Gastrocnemius medialis (tissue), 4 donors: ENCODE results near the gene RHOU. TPM values are rescaled to one million over a fixed set of nuclear protein-coding genes. Genes with fewer than 3 reads are reported as not detected.

Source experiments
- ATAC-seq, 2 donors: fragments of 150-250 bp; one replicate each; pipeline ENCODE4 v1.9.1; 2016
- DNase-seq, 2 donors: peaks; one replicate each; pipeline ENCODE4 v3.0.0-alpha.2; 2019
- H3K27ac ChIP-seq, 4 donors: fragments of 200-600 bp; sonication (generic); 1 replicate in 1 of 4; 2 replicates in 3 of 4; pipeline ENCODE4 v1.5.1; 2016 to 2018; ENCODE audit warnings: mild to moderate bottlenecking in 2 of 4, moderate library complexity in 1 of 4
- H3K27me3 ChIP-seq, 3 donors: fragments of 200-600 bp; sonication (generic) in 2 of 3; 1 replicate in 1 of 3; 2 replicates in 2 of 3; pipeline versions ENCODE4 v1.5.1 to v1.6.0; 2016 to 2019; ENCODE audit warnings: mild to moderate bottlenecking in 1 of 3, moderate library complexity in 1 of 3
- H3K36me3 ChIP-seq, 2 donors: fragments of 200-600 bp; sonication (generic) in 1 of 2; one replicate each; pipeline ENCODE4 v1.5.1; 2017 to 2018
- H3K4me1 ChIP-seq, 2 donors: fragments of 200-600 bp; sonication (generic) in 1 of 2; one replicate each; pipeline ENCODE4 v1.5.1; 2016 to 2017; ENCODE audit warnings: mild to moderate bottlenecking in 2 of 2
- H3K4me3 ChIP-seq, 4 donors: fragments of 200-600 bp; sonication (generic) in 3 of 4; 1 replicate in 1 of 4; 2 replicates in 3 of 4; pipeline ENCODE4 v1.5.1; 2016 to 2019; ENCODE audit warnings: mild to moderate bottlenecking in 2 of 4
- H3K9me3 ChIP-seq, 3 donors: fragments of 200-600 bp; sonication (generic) in 2 of 3; 1 replicate in 1 of 3; 2 replicates in 2 of 3; pipeline ENCODE4 v1.5.1; 2016 to 2019
- POLR2A ChIP-seq, 2 donors: fragments of 450-650 bp; IDR thresholded peaks; one replicate each; pipeline ENCODE4 v1.6.1; 2017; ENCODE audit warnings: antibody characterized with exemption in 2 of 2, mild to moderate bottlenecking in 2 of 2, moderate library complexity in 2 of 2
- in situ Hi-C, 4 donors: fragments of 200-750 bp; cut with MboI; loops; one replicate each; pipeline versions ENCODE4 v1.15.0 to v1.8.0; 2017; ENCODE audit warnings: low sequenced_read_pairs in 4 of 4
- intact Hi-C: fragments of 100-400 bp; cut with DNase I; formaldehyde crosslinking; loops from one replicate; pipeline ENCODE4 v1.15.1; 2023; ENCODE audit warnings: low total_unique reads
- total RNA-seq, 4 donors: library from RNA; depleted of rRNA; stranded (reverse); fragments of >200 nt; gene quantifications; one replicate each; pipeline versions ENCODE4 v1.1.0 to v1.2.3, GENCODE V29; 2016
- TF ChIP-seq, protein P1 (sequence below), 5 experiments: fragments of 450-650 bp in 3 of 5; fragments of 200-600 bp in 2 of 5; sonication (generic) in 2 of 5; IDR thresholded peaks in 4 of 5; conservative IDR thresholded peaks in 1 of 5; 1 replicate in 4 of 5; 2 replicates in 1 of 5; pipeline ENCODE4 v1.5.1; 2016 to 2019; ENCODE audit warnings: antibody characterized with exemption in 5 of 5, mild to moderate bottlenecking in 3 of 5, moderate library complexity in 3 of 5

RHOU gene
- total RNA-seq, 4 donors from 2014 or later = 11.8 to 65.2 (median 47.4) TPM

DNA sequence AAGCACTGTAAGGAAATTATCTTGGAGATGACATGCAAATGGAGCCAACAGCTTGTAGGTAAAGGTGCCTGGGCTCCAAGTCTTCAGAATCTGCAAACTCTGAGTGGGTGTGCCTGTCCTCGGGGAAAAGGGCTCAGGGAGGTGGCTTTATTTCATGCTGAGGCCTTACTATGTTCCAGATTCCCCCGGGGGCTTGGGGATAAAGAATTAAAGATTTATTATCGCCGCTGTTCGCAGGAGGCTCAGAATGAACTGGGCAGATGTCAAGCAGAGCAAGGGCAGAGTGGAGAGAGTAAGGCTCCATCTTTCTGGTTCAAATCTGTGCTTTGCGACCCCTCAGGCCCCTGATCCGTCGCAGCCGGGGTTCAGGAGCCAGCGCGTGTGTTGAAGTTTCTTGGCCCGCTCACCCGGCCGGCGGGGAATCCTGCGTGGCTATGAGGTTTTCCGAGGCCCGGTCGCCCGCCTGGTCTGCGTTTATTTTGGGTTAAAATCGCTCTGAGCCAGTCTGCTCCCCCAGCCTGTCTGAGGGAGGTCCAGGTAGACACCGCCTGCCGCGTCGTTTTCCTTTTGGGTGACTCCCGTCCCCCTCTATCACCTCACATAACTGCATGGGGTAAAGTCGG, 19.5 kb downstream of the RHOU start:
- Histone ChIP-seq H3K9me3 (no peaks in the 10 kb centered on the region), H3K27me3 (peaks cover 3 to 5% (median 4%) of the 10 kb centered on the region in 3 donors), H3K36me3 (no peaks in the 10 kb centered on the region), H3K27ac (no peak overlapping the region), H3K4me1 (no peaks in the 10 kb centered on the region), H3K4me3 (no peak overlapping the region)
- TF ChIP-seq, protein P1, sequence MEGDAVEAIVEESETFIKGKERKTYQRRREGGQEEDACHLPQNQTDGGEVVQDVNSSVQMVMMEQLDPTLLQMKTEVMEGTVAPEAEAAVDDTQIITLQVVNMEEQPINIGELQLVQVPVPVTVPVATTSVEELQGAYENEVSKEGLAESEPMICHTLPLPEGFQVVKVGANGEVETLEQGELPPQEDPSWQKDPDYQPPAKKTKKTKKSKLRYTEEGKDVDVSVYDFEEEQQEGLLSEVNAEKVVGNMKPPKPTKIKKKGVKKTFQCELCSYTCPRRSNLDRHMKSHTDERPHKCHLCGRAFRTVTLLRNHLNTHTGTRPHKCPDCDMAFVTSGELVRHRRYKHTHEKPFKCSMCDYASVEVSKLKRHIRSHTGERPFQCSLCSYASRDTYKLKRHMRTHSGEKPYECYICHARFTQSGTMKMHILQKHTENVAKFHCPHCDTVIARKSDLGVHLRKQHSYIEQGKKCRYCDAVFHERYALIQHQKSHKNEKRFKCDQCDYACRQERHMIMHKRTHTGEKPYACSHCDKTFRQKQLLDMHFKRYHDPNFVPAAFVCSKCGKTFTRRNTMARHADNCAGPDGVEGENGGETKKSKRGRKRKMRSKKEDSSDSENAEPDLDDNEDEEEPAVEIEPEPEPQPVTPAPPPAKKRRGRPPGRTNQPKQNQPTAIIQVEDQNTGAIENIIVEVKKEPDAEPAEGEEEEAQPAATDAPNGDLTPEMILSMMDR (IDR thresholded peaks at IDR 0.05 in 4 of 5, conservative IDR thresholded peaks at IDR 0.05 in 1 of 5) = no peak
- no peak for TF ChIP-seq POLR2A (IDR thresholded peaks at IDR 0.05)
- DNase-seq = no peak
- intact Hi-C loops = no loop called here
- ATAC-seq = no peak
- in situ Hi-C loops = no loop called here

- H3K36me3 ChIP-seq = no peaks in the 10 kb centered on the region
- no peak overlapping the region for H3K4me3 ChIP-seq
- TF ChIP-seq, protein P1 (IDR thresholded peaks at IDR 0.05 in 4 of 5, conservative IDR thresholded peaks at IDR 0.05 in 1 of 5) = no peak
- no peak for TF ChIP-seq POLR2A (IDR thresholded peaks at IDR 0.05)
- intact Hi-C loops (no loop called here), in situ Hi-C loops (no loop called here)
- no peaks in the 10 kb centered on the region for H3K9me3 ChIP-seq
- ATAC-seq = no peak
- DNase-seq = no peak
- no peak overlapping the region for H3K27ac ChIP-seq
- H3K27me3 ChIP-seq = peaks cover 3 to 5% (median 4%) of the 10 kb centered on the region in 3 donors
- no peaks in the 10 kb centered on the region for H3K4me1 ChIP-seq
Measured at GRCh38 chr1:228755800-228756199, 20.5 kb downstream of the RHOU start.

GRCh38 chr1:228756457-228756856, 21.2 kb downstream of the RHOU start:
- ATAC-seq (no peak), DNase-seq (no peak)
- H3K4me3 ChIP-seq = no peak overlapping the region
- H3K4me1 ChIP-seq = no peaks in the 10 kb centered on the region
- in situ Hi-C loops (no loop called here), intact Hi-C loops (no loop called here)
- no peaks in the 10 kb centered on the region for H3K9me3 ChIP-seq
- H3K27ac ChIP-seq = no peak overlapping the region
- no peaks in the 10 kb centered on the region for H3K36me3 ChIP-seq
- peaks cover 3 to 5% (median 4%) of the 10 kb centered on the region in 3 donors for H3K27me3 ChIP-seq
- no peak for TF ChIP-seq POLR2A (IDR thresholded peaks at IDR 0.05)

DNA sequence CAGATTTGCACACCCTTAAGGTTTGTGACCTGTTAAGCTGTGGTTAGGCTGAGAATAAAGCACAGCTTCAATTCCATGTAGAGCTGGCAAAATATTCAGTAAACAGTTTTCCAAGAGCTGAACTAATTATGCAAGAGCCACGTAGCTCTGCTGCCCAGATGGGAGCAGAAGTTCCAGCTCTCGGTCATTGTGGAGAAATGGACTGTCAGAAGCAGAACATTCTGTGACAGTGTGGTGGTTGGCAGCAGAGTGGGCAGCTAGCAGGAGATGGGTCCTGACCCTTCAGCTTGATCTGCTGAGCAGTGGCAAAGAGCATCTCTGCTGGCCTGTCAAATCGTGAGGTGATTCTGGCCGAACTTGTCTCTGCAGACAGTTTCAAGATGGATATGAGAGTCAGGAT, 23.2 kb downstream of the RHOU start:
- in situ Hi-C loops = no loop called here
- H3K27ac ChIP-seq = no peak overlapping the region

DNA sequence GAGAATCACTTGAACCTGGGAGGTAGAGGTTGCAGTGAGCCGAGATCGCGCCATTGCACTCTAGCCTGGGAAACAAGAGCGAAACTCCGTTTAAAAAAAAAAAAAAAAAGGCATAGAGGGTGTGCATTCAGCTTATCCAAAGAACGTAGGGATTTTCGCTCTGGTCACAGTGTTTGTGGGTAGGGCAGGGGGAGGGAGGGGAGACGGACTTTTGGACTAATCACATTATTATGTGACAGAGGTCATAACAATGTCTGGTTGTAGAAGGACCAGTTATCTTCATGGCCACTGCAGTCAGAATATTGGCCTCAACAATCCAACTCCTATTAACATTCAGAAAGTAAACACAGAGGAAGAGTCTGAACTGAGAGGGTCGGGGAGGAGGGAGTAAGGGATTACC, 25.7 kb downstream of the RHOU start:
- ATAC-seq (no peak), DNase-seq (no peak)
- H3K4me1 ChIP-seq = no peaks in the 10 kb centered on the region
- in situ Hi-C loops (no loop called here), intact Hi-C loops (no loop called here)
- H3K27me3 ChIP-seq = no peaks in the 10 kb centered on the region
- H3K36me3 ChIP-seq = no peaks in the 10 kb centered on the region
- no peaks in the 10 kb centered on the region for H3K9me3 ChIP-seq
- H3K4me3 ChIP-seq = no peak overlapping the region
- TF ChIP-seq POLR2A (IDR thresholded peaks at IDR 0.05) = no peak
- TF ChIP-seq, protein P1 (IDR thresholded peaks at IDR 0.05 in 4 of 5, conservative IDR thresholded peaks at IDR 0.05 in 1 of 5) = no peak
- no peak overlapping the region for H3K27ac ChIP-seq

More for the DNA sequence above, 23.2 kb downstream of the RHOU start:
- no peaks in the 10 kb centered on the region for H3K36me3 ChIP-seq
- no peak for TF ChIP-seq POLR2A (IDR thresholded peaks at IDR 0.05)
- TF ChIP-seq, protein P1 (IDR thresholded peaks at IDR 0.05 in 4 of 5, conservative IDR thresholded peaks at IDR 0.05 in 1 of 5) = no peak
- no peak overlapping the region for H3K4me3 ChIP-seq
- DNase-seq (no peak), ATAC-seq (peak; percentile 27 to 84)
- H3K9me3 ChIP-seq = no peaks in the 10 kb centered on the region
- no peaks in the 10 kb centered on the region for H3K4me1 ChIP-seq
- peaks cover 3 to 5% (median 4%) of the 10 kb centered on the region in 3 donors for H3K27me3 ChIP-seq
- intact Hi-C loops = no loop called here
